Duodenal mucosa (tissue), 2 donors: ENCODE measurements around the gene C9orf85.

Experiments
- H3K27ac ChIP-seq: one replicate; pipeline ENCODE4 v1.7.0; 2013; ENCODE audit warnings: low read depth, low read length
- H3K27me3 ChIP-seq, 2 donors: one replicate each; pipeline ENCODE4 v1.7.0; 2013; ENCODE audit warnings: low read length in 2 of 2, control low read depth in 1 of 2; ENCODE audit not compliant: insufficient read depth in 2 of 2, control insufficient read depth in 1 of 2
- H3K36me3 ChIP-seq, 2 donors: one replicate each; pipeline ENCODE4 v1.7.0; 2013; ENCODE audit warnings: low read length in 2 of 2, control low read depth in 1 of 2; ENCODE audit not compliant: insufficient read depth in 2 of 2, control insufficient read depth in 1 of 2
- H3K4me1 ChIP-seq, 2 donors: one replicate each; pipeline ENCODE4 v1.7.0; 2013; ENCODE audit warnings: low read length in 2 of 2, control low read depth in 1 of 2; ENCODE audit not compliant: insufficient read depth in 2 of 2, control insufficient read depth in 1 of 2
- H3K4me3 ChIP-seq, 2 donors: one replicate each; pipeline ENCODE4 v1.7.0; 2013; ENCODE audit warnings: low read length in 2 of 2, low read depth in 1 of 2
- H3K9ac ChIP-seq, 2 donors: one replicate each; pipeline ENCODE4 v1.7.0; 2013; ENCODE audit warnings: low read length in 2 of 2, low read depth in 1 of 2
- H3K9me3 ChIP-seq, 2 donors: one replicate each; pipeline ENCODE4 v1.7.0; 2013; ENCODE audit warnings: low read length in 2 of 2, control low read depth in 1 of 2; ENCODE audit not compliant: control insufficient read depth in 1 of 2

C9orf85 gene, protein sequence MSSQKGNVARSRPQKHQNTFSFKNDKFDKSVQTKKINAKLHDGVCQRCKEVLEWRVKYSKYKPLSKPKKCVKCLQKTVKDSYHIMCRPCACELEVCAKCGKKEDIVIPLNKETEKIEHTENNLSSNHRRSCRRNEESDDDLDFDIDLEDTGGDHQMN

GRCh38 chr9:71911061-71911907 is at the start of gene C9orf85, which contains the start of gene ABHD17B:
Gene C9orf85 (plus strand): TSS chr9:71911639. CDS start chr9:71911735, 96 bp downstream.
Gene ABHD17B (minus strand): TSS chr9:71911193. CDS start chr9:71875080, 36,113 bp downstream.
- Histone ChIP-seq H3K4me3 (peak within 1 kb of the TSS; percentile 93 to 97), H3K27ac (peak within 1 kb of the TSS; percentile 91), H3K4me1 (peaks cover 18 to 21% of the 10 kb centered on the region in 2 donors), H3K27me3 (no peaks in the 10 kb centered on the region), H3K36me3 (no peaks in the 10 kb centered on the region), H3K9ac (peak within 1 kb of the TSS; percentile 72 to 90), H3K9me3 (no peaks in the 10 kb centered on the region)

DNA sequence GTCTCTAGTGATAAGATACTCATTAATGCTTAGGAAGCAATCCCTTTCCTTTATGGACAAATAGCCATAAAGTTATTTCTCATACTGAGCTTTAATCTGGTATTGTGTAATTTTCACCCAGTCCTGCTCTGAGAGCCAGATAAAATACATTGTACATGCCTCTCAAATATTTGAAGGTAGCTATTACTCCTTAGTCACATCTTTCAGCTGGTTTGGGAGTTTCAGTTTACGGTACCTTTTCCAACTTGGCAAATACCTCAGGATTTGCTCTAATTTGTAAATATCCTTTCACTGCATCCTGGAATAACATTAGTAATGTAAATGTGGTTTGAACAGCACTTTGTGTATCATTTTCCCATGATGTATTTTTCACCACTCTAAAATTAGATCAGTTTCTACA is 47.8 kb upstream of the C9orf85 start:
- Histone ChIP-seq H3K36me3 (peaks cover 0 to 8% of the 10 kb centered on the region in 2 donors), H3K27me3 (no peaks in the 10 kb centered on the region), H3K9ac (no peak overlapping the region), H3K27ac (no peak overlapping the region), H3K9me3 (peaks cover 4 to 18% of the 10 kb centered on the region in 2 donors), H3K4me3 (no peak overlapping the region), H3K4me1 (no peaks in the 10 kb centered on the region)

DNA sequence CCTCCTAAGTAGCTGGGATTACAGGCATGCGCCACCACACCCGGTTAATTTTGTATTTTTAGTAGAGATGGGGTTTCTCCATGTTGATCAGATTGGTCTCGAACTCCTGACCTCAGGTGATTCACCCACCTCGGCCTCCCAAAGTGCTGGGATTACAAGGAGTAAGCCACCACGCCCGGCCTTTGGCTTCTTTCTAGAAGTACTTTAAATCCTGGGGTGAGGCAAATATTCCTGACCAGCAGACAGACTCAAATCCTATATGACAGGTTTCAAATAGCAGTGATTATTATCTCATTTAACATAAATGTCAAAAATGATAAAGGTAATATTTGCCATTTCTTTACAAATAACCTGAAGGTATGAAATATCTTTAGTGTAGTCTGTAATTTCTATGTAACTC is 36.1 kb upstream of the C9orf85 start:
- Histone ChIP-seq H3K9ac (no peak overlapping the region), H3K4me1 (no peaks in the 10 kb centered on the region), H3K27me3 (no peaks in the 10 kb centered on the region), H3K9me3 (peaks cover 6 to 31% of the 10 kb centered on the region in 2 donors), H3K4me3 (no peak overlapping the region), H3K27ac (no peak overlapping the region), H3K36me3 (peaks cover 6 to 10% of the 10 kb centered on the region in 2 donors)

- Histone ChIP-seq H3K27ac (no peak overlapping the region), H3K9ac (no peak overlapping the region), H3K4me1 (no peaks in the 10 kb centered on the region), H3K4me3 (no peak overlapping the region), H3K27me3 (no peaks in the 10 kb centered on the region), H3K36me3 (peaks cover 6 to 10% of the 10 kb centered on the region in 2 donors), H3K9me3 (peaks cover 6 to 31% of the 10 kb centered on the region in 2 donors)
Measured at GRCh38 chr9:71876106-71876505, 35.3 kb upstream of the C9orf85 start.

DNA sequence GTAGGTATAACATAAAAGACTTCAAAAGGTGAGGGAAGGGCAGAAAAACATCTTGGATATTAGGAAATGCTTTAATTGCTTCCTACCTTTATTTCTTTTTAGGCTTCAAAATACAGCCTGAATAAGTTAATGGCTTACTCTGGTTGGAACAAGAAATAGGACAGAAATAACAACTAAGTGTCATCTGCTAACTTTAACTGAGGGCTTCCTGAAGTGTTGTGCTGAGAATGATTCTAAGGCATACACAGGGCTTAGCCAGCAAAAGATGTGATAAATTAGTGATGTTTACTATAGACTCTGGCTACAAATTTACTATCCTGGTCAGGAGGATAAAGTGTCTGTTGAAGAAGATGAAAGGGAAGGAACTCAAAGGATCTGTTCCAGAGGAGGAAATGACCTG is 34.6 kb upstream of the C9orf85 start:
- Histone ChIP-seq H3K27ac (no peak overlapping the region), H3K9me3 (peaks cover 9 to 31% of the 10 kb centered on the region in 2 donors), H3K4me3 (no peak overlapping the region), H3K36me3 (peaks cover 4 to 6% of the 10 kb centered on the region in 2 donors), H3K27me3 (no peaks in the 10 kb centered on the region), H3K4me1 (no peaks in the 10 kb centered on the region), H3K9ac (no peak overlapping the region)

- Histone ChIP-seq H3K4me1 (no peaks in the 10 kb centered on the region), H3K9ac (no peak overlapping the region), H3K27ac (no peak overlapping the region), H3K27me3 (no peaks in the 10 kb centered on the region), H3K4me3 (no peak overlapping the region), H3K9me3 (peaks cover 9 to 41% of the 10 kb centered on the region in 2 donors), H3K36me3 (peaks cover 4 to 6% of the 10 kb centered on the region in 2 donors)
Measured at GRCh38 chr9:71878327-71879274, 32.8 kb upstream of the C9orf85 start.

GRCh38 chr9:71879644-71880174 is 31.7 kb upstream of the C9orf85 start:
- Histone ChIP-seq H3K9me3 (peaks cover 15 to 52% of the 10 kb centered on the region in 2 donors), H3K27me3 (no peaks in the 10 kb centered on the region), H3K27ac (no peak overlapping the region), H3K4me1 (no peaks in the 10 kb centered on the region), H3K9ac (no peak overlapping the region), H3K4me3 (no peak overlapping the region), H3K36me3 (peaks cover 1 to 7% of the 10 kb centered on the region in 2 donors)

DNA sequence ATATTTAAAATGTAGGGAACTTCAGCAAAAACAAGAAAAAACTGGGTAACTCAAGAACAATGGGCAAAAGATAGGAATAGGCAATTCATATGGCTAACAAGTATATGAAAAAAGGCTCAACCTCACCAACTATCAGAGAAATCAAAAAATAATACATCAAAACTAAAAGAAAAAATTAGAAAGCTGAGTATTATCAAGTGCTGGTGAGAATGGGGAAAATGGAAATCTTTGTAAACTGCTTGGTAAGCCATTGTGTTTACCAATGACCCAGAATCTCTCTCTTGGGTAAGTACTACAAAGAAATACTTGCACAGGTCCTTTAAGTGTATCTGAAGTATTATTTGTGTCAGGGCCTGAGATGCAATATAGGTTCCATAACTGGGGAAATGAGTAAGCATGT is 27.4 kb upstream of the C9orf85 start:
- Histone ChIP-seq H3K36me3 (peaks cover 0 to 5% of the 10 kb centered on the region in 2 donors), H3K27ac (no peak overlapping the region), H3K9me3 (peaks cover 9 to 33% of the 10 kb centered on the region in 2 donors), H3K9ac (no peak overlapping the region), H3K4me1 (peaks cover 0 to 5% of the 10 kb centered on the region in 2 donors), H3K27me3 (no peaks in the 10 kb centered on the region), H3K4me3 (no peak overlapping the region)

DNA sequence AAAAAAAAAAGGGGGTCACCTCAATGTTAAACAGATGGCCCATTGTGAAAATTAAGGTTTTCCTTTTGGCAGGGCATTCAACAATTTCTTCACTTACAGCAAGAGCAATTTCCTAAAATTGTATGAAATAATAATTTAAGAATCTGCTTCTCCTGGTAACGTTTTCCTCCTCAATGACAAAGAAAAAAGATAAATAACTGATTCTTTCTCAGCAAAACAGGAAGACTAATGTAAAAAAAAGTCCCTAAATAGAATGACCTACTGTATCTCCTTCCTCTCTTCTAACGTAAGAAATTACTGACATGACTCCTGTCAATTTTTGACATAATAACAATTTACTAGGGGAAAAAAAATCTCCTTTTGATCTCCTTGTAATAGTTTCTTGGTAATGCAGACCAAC is 26.0 kb upstream of the C9orf85 start:
- no peak overlapping the region for H3K27ac ChIP-seq
- H3K4me3 ChIP-seq: no peak overlapping the region
- H3K9me3 ChIP-seq: peaks cover 9 to 23% of the 10 kb centered on the region in 2 donors
- H3K27me3 ChIP-seq: no peaks in the 10 kb centered on the region
- no peak overlapping the region for H3K9ac ChIP-seq
- H3K36me3 ChIP-seq: peaks cover 0 to 5% of the 10 kb centered on the region in 2 donors
- H3K4me1 ChIP-seq: peaks cover 0 to 5% of the 10 kb centered on the region in 2 donors
